ENCODE measurements around the gene SLIT3. TPM values are rescaled to one million over a fixed set of nuclear protein-coding genes. Genes with fewer than 3 reads are reported as not detected.

Gene SLIT3
- total RNA-seq, 1 donor from 2014 or later: 42.4 TPM

DNA sequence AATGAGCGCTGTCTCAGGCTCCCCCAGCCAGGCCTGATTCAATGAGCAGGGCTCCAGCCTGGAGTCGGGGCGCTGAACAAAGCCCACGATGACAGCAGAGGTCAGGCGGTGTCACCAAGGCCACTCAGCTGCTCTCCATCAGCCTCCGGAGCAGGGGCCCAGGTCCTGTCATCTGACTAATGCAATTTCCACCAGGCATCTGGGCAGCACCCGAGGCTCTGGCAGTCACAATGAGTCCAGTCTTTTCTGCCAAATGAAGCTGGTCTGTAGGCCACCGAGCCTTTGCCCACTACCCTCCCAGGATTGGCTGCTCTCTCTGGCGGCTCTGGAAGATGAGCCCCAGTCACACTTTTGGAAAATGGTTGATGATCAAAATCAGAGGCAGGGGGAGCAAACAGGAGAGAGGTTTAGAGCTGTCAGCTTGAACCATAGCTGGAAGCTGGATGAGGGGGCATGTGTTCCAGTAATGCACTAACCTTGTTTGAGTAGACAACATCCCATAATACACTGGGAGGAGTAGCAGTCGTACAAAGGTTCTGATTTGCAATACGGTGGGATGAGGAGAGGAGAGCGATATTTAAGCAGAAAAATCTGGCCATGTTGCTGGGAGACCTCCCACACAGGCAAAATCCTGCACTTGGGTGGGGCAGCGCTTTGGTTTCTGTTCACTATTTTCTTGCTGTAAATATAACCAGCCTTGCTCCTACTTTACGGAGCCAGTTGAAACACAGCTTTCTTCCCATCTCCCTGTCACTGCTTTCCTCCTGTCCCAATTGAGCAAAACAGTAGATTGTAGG lies 415.4 kb downstream of the SLIT3 start:
- DNase-seq: peak; percentile 45

DNA sequence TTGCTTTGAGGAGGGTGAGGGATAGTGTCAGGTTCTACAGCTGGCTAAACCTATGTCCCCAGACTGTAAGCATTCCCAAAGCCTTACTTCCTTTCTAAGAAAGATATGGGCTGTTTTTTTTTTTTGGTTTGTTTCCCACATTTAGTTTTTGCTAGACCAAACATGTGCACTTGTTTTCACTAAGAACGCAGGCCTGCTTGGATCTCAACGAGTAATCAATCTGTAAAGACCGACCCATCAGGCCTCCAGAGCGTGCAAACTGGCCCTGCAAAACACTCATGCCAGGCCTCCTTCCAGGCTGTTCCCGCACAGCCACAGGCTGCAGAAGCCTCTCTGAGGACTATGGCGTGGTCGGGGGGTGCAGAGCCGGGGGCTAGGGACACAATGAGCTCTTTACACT lies 416.9 kb downstream of the SLIT3 start:
- DNase-seq: no peak

DNA sequence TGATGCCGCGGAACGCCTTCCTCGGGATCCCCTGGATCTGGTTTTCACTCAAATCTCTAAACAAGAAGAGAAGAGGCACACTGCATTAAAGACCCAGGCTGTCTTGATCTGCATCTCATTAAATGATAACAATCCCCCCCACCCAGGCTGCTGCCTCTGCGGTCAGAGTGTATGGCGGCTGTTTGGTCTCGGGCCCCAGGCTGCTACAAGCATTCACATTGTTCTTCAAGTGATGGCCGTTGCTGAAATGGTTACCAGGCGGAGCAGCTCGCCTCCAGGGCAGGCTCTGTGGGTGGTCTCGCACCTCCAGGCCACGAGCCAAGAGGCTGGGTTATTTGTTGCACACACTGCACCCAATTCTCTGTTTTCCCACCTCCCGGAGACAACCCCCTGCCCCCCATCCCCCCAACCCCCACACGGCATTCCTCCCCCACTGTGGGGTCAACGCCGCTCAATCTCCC lies 417.6 kb downstream of the SLIT3 start:
- DNase-seq: no peak

DNA sequence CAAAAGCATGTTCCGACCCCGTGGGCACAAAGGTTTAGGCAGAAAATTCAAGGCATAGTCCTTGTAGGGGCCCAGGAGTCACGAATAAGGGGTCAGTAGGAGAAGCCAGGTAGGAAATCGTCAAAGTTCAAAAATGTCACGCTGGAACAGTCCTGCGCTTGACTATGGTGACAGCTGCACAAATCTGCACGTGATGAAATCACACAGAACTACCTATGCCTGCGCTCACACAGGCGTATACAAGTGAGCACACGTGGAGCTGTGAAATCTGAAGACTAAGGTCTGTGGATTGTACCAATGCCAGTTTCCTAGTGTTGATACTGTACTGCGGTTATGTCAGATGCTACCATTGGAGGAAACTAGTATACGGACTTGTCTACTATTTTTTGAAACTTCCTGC lies 418.7 kb downstream of the SLIT3 start:
- DNase-seq: no peak

DNA sequence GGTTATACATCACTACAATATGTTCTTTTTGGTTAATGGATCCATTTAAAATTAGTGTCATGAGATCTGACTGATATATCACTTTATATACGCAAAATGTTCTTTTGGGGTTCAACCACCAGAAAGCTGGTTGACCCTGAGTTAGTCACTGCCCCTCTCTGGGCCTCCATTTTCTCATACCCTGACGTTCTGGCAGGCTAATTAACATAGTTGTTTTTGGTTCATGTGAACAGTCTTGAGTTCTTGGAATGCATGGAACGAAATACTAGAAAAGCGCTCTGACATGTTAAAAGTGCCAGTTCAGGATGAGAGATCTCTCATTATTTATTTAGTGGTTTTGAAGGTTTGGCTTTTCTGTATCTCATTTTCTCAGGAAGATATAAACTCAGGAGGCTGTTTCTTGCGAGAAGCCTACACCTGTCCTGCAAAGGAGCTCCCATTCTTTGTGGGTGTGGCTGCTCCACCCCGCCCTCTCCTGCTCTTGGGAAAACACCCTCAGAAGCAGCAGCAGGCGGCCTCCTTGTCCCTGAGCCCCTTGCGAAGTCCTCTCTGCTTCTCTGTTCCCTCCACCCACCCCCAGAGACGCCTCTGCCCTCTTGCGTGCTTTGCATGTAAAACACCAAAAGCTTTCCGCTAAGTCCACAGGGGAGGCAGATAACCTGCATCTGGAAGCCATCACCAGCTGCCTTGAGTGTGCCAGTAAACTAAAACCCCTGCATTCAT lies 419.4 kb downstream of the SLIT3 start:
- no peak for DNase-seq

DNA sequence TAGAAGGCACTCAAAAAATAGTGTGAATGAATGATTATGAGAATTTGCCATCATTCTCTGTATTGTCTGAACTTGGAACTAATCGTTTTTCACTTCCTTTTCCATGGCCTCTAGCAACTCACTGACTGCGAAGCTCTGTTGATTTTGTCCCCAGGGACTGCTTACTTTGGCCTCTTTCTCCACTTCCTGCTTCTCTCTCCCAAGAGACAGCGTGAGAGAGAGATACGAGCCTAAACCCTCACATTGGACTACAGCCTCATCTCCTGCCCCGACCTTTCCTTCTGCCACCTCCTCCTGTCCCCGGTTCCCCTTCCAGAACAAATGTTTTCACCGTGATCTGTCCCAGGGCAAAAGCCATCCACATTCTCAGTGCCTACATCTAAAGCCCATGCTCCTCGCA lies 421.0 kb downstream of the SLIT3 start:
- DNase-seq: peak; percentile 25

DNA sequence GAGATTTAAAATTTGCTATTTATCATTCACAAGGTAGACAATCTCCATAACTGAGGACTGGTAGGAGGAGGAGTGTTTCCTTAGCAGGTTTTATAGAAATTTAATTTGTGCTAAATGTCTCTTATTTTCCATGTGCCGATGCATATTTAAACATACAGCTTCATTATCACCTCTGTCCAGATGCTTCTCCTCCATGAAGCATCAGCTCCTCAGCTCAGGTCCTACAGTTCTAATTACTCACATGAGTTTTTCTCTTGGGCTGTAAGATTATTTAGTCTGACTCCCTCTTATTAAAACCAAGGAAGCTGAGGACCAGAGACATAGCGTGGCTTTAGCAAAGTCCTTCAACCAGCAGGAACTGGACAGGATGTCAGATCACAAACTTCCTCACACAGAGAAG lies 421.6 kb downstream of the SLIT3 start:
- no peak for DNase-seq

DNA sequence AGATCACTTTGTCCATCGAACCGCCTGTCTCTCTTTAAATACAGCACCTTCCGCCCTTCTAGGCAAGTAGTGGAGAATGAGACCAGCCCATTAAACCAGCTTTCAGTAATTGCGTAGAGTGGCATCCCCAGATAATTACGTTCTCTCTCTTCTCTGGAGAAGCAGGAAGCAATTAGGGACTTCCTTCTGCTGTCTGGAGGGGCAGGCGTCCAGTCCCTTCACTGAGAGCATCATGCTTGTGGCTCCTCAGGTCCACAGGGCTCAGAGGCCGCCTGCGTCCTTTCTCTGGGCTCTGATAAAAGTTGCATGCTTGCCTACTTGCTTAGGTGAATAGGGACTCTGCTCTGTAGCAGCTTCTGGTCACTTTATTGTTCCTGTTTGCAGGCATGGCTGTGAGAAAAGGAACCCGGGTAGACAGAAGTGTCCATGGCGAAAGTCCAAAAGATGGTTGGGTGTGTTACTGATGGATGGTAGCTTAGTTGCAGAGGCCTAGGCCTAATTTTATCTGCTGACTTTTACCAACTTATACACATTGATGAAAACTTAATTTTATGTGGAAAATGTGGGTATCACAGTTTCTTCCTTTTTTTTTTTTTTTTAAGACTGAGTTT lies 422.7 kb downstream of the SLIT3 start:
- DNase-seq: no peak

DNA sequence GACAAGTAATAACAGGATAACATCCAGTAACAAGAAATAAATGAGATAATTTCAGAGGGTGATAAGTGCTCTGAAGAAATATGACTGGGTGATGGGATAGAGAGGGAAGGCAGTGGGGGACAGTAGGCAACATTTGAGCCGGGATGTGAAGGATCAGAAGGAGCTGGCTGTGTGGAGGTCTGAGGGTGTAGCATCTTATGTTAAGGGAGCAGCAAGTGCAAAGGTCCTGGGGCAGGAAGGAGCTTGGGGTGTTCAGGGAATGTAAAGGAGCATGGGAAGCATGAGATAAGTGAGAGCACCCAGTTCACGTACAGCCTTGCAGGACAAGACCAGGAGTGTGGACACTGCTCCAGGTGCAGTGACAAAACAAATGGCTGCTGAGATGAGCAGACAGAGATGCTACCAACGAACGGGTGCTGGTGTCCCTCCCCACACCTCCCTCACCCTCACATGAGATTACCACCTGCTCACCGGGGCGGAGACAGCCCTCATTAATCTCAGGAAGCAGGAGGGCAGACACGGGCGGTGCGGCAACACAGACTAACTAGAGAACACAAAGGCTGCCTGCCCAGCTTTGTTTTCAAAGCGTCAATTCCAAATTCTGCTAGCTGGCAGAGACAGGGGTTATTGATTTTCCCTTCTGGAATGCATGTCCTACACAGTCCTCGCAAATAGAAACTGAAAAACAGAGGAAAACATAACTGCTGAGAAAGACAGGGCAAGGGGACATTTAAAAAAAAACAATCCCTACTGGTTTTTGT lies 423.6 kb downstream of the SLIT3 start:
- no peak for DNase-seq

DNA sequence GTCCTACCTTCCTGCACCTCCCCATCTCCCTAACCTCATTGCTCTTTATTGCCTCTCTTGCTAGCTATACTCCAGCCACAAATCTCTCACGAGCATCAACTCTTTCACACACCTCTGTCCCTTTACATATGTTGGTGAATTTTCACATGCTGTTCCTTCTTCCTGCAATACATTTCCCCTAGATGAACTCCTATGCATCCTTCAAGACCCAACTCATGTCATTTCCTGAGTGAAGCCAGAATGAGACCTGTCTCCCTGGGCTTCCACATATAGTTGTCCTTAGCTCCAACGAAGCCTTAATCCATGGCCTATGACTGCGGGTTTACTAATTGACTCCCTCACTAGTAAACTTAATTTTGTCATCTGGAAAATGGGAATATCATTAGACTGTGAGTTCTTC lies 424.5 kb downstream of the SLIT3 start:
- no peak for DNase-seq

DNA sequence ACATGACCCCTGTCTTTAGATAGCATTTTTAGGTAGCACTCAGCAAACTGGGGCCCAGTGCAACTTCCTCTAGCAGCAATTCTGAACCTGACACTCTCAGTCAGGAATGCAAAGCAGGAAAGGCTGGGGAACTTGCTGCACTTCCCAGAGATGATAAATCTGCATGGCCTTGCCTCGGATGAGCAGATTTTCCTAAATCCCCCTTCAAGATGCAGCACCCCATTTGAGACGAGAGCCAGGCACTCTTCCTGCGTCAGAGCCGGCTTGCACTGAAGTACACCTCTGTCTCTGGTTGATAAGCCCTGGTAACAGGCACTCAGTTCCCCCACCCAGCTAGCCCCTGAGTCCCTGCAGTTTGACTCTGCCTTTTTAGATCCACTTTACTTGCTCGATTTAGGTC lies 425.1 kb downstream of the SLIT3 start:
- DNase-seq: no peak

DNA sequence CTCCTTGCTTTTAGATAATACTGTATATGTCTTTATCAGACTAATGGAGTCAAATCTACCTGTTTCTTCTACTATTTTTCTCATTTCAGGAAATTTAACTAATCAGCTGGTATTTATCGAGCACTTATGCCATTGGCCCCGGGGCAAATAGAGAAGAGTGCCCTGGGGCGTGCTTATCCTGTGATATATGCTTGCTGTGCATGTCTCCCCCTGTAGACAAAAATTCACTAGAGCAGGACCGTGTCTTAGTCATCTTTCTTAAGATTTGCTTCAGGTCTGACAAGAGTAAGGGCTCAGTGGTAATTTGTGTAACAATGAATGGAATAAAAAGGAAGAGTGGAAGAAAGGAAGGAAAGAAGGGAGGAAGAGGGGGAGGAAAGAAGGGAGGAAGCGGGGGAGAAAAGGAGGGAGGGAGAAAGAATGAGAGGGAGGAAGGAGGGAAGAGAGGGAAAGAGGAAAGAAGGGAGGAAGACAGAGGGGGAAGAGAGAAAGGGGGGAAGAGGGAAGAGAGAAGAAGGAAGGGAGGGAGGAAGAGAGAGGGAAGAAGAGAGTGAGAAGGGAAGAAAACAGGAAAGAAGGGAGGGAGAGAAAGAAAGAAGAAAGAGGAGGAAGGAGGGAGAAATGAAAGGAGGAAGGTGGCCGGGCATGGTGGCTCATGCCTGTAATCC lies 426.1 kb downstream of the SLIT3 start:
- DNase-seq: no peak

DNA sequence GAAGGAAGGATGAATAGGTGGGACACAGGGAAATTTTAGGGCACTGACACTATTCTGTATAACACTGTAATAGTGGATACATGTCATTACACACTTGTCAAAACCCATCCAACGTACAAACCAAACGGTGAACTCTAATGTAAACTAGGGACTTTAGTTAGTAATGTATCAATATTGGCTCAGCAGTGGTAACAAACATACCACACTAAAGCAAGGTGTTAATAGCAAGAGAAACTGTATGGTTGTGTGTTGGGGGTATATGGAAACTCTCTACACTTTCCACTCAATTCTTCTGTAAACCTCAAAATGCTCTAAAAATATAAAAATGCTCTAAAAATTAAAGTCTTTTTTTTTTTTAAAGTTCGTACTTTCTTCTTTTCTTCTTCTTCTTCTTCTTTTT lies 428.7 kb downstream of the SLIT3 start:
- no peak for DNase-seq

DNA sequence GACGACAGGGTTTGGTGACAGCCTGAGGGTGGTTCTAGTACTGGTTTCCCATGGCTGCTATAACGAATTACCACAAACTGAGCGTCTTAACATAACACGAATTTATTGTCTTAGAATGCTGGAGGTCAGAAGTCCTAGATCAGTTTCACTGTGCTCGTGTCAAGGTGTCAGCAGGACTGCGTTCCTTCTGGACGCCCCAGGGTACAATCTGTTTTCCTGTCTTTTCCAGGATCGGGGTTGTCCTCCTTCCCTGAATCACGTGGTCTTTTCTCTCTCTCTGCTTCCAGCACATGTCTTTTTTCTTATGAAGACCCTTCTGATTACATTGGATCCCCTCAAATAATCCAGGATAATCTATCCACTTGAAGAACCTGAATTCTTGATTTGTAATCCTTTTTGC lies 430.0 kb downstream of the SLIT3 start:
- no peak for DNase-seq

DNA sequence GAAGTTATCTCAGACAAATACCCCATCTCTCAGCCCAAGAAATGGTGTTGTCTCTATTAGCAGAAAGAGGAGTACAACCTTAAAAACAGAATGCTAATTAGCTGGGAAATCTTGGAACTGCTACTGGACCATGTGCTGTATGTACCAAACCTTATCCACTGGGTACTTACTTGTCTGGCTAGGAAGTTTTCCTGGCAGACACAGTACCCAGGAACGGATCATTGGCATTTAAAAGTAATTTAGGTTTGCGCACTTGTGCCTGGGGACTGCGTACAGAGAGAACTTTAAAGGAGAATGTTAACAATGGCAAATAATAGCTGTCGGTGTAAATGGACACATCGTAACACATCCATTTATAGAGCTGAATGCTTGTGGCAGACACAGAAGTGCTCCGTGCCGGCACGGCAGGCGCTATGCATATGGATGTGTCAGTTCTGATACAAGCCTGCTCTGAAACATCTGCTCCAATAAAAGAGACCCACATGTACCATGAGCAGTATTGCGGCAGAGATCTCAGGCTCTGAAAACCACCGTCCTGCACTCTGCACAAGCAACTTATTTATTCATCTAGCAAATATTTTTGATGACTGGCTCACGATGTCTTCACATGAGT lies 431.2 kb downstream of the SLIT3 start:
- peak; percentile 53 for DNase-seq

DNA sequence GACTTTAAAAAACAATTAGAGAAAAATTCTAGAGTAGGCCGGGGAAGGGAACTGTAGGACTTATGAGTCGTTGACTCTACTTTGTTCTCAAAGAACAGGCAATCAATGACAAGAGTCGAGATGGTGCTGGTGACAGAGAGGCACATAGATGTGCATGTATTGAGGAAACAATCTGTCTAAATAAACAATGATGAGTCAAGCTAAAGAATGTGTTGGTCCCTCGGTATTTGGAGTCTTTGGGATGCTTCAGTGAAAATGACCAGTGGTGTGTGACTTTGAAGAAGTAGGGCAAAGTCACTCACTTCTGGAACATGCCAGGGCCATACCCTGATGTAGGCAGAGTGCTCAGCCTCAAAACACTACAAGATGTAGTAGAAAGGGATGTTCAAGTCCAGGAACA lies 433.7 kb downstream of the SLIT3 start:
- DNase-seq: no peak

DNA sequence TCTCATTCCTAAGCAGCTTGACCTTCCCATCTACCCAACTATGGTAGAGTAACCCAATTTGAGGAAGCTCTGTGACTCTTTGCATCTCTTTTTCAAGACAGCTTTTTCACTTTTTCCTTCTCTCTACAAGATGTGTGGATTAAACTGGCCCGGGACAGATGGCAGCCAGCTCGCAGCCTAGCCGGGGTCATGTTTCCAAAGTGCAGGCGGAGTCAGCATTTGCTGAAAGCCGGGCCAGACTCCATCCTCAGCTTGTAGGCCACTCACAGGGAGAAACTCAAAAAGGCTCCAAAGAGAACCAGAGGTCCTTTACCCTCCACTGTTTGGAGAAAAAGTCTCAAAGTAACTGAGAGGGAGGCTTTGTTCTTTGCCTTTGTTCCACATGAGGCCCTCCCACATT lies 435.0 kb downstream of the SLIT3 start:
- DNase-seq: peak; percentile 42

DNA sequence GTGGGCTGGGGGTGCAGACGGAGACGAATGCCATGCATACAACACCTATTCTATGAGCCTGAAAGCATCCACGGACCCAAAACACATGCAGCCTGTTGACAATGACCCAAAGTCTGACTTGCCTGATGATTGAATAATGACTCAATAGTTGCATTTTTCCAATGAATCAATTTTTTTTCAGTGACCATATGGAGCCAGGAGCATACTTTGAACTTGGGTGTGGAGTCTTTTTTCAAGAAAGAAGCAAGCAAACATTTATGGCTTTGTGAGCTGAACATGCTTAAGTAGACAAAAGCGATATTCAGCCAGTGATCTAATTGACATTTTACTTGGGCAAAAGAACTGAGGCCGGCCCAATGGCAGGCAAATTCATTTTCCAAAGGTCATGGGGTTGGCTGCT lies 437.9 kb downstream of the SLIT3 start:
- DNase-seq: no peak

DNA sequence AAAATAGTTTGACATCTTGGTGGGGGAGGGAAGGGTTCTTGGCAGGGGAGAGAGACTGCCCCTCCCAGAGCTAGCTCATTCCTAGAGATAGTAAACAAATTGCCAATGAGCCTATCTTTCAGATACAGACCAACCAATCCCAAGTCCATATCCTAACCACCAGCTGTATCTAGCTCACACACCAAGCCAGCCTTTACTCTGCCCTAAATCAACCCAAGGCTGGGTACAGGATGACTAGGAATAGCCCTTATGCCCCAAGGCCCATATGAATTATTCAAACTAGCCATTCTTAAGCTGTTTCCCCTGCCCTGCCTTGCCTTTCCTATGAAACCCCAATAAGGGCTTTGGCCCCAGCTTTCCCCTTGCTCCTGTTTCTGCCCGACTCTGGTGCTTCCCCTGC lies 440.4 kb downstream of the SLIT3 start:
- DNase-seq: no peak

DNA sequence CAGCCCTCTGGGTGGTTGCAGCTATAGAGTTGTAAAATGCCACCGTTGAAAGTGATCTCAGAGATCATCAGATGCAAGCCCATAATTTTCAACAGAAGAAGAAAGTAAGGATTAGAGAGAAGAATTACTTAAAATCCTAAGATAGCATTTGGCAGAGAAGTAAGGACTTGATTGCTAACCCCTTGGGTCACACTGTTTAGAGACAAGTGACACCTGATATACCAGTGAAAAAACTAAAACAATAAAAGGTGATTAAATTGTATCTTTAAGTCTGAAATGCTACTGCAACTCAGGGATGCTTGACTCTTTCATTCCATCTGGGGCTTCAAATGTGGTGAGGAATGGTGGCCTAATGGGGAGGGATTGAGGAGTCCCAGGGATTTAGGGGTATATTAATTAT lies 440.9 kb downstream of the SLIT3 start:
- no peak for DNase-seq

DNA sequence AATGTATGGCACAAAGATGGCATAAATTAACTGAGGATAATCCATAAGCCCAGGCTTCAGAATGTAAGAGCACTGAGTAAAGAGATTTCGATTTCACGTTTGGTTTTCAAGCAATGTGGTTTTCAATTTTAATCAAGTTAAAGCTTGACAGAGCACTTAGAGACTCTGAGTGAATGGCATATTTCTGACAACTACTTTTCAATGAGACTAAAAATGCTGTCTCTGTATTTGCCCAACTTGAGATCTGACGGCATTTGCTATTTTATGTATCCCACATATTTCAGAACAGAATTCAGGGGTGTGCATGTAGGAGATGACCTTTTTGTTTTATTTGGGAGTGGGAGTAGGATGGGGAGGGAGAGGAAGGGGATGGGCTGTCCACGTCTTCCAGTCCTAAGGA lies 441.5 kb downstream of the SLIT3 start:
- no peak for DNase-seq

DNA sequence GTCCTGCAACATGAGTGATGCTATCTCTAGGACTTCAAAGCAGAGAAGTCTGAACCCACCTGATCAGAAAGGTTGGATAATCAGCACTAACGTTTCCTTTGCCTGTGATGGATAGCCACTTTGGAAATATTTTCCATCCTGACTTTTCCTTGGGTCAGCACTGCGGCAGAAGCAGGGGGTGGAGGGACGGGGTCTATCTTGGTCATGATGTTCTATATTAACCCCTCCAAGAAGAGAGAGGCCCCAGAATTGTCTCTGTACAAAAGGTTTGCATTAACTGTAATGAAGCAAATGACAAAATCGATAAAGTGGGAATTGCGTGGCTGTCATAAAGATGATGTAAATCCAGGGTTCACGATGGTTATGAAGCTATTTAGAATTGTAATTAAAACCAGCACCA lies 441.9 kb downstream of the SLIT3 start:
- DNase-seq: peak; percentile 14
